Heart right ventricle (tissue), 16 donors: ENCODE measurements around the gene DDX20. TPM values are rescaled to one million over a fixed set of nuclear protein-coding genes. Genes with fewer than 3 reads are reported as not detected.

Experiments
- ATAC-seq, 8 donors: fragments of 200-7000 bp; cut with Tn5 transposase; one replicate each; pipeline ENCODE4 v1.9.1; 2020; ENCODE audit warnings: mild to moderate bottlenecking in 8 of 8, moderate library complexity in 8 of 8, moderate number of reproducible peaks in 1 of 8
- DNase-seq, 2 donors: peaks; one replicate each; pipeline ENCODE4 v3.0.0-alpha.2; 2020
- H3K27ac ChIP-seq, 10 donors: fragments of 200-600 bp; sonication (generic) in 2 of 10; one replicate each; pipeline versions ENCODE4 v1.5.0 to v1.8.0; 2020 to 2022; ENCODE audit warnings: mild to moderate bottlenecking in 3 of 10
- H3K27me3 ChIP-seq, 7 donors: fragments of 200-600 bp; one replicate each; pipeline ENCODE4 v1.8.0; 2021 to 2022; ENCODE audit warnings: mild to moderate bottlenecking in 2 of 7
- H3K36me3 ChIP-seq, 9 donors: fragments of 200-600 bp; sonication (generic) in 1 of 9; one replicate each; pipeline versions ENCODE4 v1.5.0 to v1.8.0; 2020 to 2022; ENCODE audit warnings: mild to moderate bottlenecking in 2 of 9
- H3K4me1 ChIP-seq, 9 donors: fragments of 200-600 bp; sonication (generic) in 1 of 9; one replicate each; pipeline versions ENCODE4 v1.5.0 to v1.8.0; 2020 to 2022; ENCODE audit warnings: mild to moderate bottlenecking in 4 of 9
- H3K4me3 ChIP-seq, 10 donors: fragments of 200-600 bp; sonication (generic) in 2 of 10; one replicate each; pipeline versions ENCODE4 v1.5.0 to v1.8.0; 2020 to 2022; ENCODE audit warnings: mild to moderate bottlenecking in 7 of 10, moderate library complexity in 2 of 10
- H3K9me3 ChIP-seq, 11 donors: fragments of 200-600 bp in 10 of 11; sonication (generic) in 2 of 11; one replicate each; pipeline versions ENCODE4 v1.5.0 to v1.8.0; 2013 to 2022; ENCODE audit warnings: mild to moderate bottlenecking in 2 of 11, control low read depth in 1 of 11, moderate library complexity in 1 of 11
- WGBS, 2 donors: extraction: QIAGEN DNeasy Blood & Tissue Kit; methylation state at CpG; one replicate each; pipeline ENCODE4 v1.1.7; 2013; ENCODE audit warnings: inconsistent platforms in 1 of 2; 5-methylcytosine and 5-hydroxymethylcytosine counted together
- intact Hi-C, 10 donors: fragments of 100-400 bp; cut with DNase I; formaldehyde crosslinking; loops; one replicate each; pipeline versions ENCODE4 v1.11.1 to v1.14.2; 2022
- polyA plus RNA-seq, 2 donors: library from polyadenylated mRNA; stranded (reverse); fragments of 200-250 nt; gene quantifications; one replicate each; pipeline ENCODE4 v1.2.3, GENCODE V29; 2013
- total RNA-seq, 10 donors: library from RNA; stranded (reverse); fragmentation: NEBNext Ultra II Directional in 3 of 10; extraction: Animal tissue kit (Norgen Biotek cat#: 25700) in 3 of 10; gene quantifications; one replicate each; pipeline versions ENCODE4 v1.2.1 to v1.2.4, GENCODE V29; 2021 to 2023
- TF ChIP-seq, protein P1 (sequence below), 9 donors: fragments of 200-600 bp; sonication (generic) in 2 of 9; IDR thresholded peaks; one replicate each; pipeline versions ENCODE4 v1.5.0 to v1.8.0; 2021 to 2022; ENCODE audit warnings: antibody characterized with exemption in 9 of 9, mild to moderate bottlenecking in 5 of 9, moderate library complexity in 1 of 9
- donor health status: Arrhythmogenic right ventricular cardiomyopathy.
- donor health status: ischemic (EF 13 %, LVEDD 7.1; RV severe dilation, severe dysfunction).
- donor health status: healthy with polysubstance abuse.
- donor health status: DM: no; HTN: yes; CAD: no.
- donor health status: DM: no; HTN: no; CAD: no.
- donor health status: ischemic (EF 25% LVEDD 6.9; RV normal size, moderate dysfunction).
- donor health status: ischemic (EF 25% LVEDD 5.7; RV mildly dilated, moderate dysfunction).
- donor health status: healthy.
- donor health status: DM: yes; HTN: yes; CAD: no.
- donor health status: Ischemic cardiomyopathy.
- donor health status: ischemic (EF 35%, LVEDD 5.7; RV mildly dilated, moderate dysfunction).
- donor health status: nonischemic (EF 11% LVEDD 7.7; RV severe dilation, severe dysfunction).
- donor health status: DM: yes; HTN: yes; CAD: no.
- donor health status: PGD.
- donor health status: ischemic (EF 29% LVEDD 5.4; RV normal size, mild dysfunction).
- donor health status: nonischemic (EF 23%, LVEDD 6.1; RV moderate dilation, normal function).

DDX20 gene
- total and polyA plus RNA-seq, 12 donors = 4.0 to 10.0 (median 6.4) TPM

- intact Hi-C loops = loop anchor here in 4 of 10 donors (5.0 kb wide), 3 partner anchors 37 to 228 kb away; no protein-coding TSS in a partner anchor
- H3K27ac ChIP-seq = no peak overlapping the region
- WGBS, 2 donors = 85% methylated on average over 1 of the region's 1 CpG
- peaks cover 0 to 10% (median 0%) of the 10 kb centered on the region in 9 donors for H3K4me1 ChIP-seq
- ATAC-seq = no peak
- H3K4me3 ChIP-seq = no peak overlapping the region
- no peak for DNase-seq
- no peaks in the 10 kb centered on the region for H3K27me3 ChIP-seq
- H3K9me3 ChIP-seq = no peaks in the 10 kb centered on the region
- TF ChIP-seq, protein P1, sequence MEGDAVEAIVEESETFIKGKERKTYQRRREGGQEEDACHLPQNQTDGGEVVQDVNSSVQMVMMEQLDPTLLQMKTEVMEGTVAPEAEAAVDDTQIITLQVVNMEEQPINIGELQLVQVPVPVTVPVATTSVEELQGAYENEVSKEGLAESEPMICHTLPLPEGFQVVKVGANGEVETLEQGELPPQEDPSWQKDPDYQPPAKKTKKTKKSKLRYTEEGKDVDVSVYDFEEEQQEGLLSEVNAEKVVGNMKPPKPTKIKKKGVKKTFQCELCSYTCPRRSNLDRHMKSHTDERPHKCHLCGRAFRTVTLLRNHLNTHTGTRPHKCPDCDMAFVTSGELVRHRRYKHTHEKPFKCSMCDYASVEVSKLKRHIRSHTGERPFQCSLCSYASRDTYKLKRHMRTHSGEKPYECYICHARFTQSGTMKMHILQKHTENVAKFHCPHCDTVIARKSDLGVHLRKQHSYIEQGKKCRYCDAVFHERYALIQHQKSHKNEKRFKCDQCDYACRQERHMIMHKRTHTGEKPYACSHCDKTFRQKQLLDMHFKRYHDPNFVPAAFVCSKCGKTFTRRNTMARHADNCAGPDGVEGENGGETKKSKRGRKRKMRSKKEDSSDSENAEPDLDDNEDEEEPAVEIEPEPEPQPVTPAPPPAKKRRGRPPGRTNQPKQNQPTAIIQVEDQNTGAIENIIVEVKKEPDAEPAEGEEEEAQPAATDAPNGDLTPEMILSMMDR (IDR thresholded peaks at IDR 0.05) = no peak
- H3K36me3 ChIP-seq = peaks cover 0 to 95% (median 18%) of the 10 kb centered on the region in 9 donors
Observed at GRCh38 chr1:111709986-111710385, 45.7 kb upstream of the DDX20 start.

DNA sequence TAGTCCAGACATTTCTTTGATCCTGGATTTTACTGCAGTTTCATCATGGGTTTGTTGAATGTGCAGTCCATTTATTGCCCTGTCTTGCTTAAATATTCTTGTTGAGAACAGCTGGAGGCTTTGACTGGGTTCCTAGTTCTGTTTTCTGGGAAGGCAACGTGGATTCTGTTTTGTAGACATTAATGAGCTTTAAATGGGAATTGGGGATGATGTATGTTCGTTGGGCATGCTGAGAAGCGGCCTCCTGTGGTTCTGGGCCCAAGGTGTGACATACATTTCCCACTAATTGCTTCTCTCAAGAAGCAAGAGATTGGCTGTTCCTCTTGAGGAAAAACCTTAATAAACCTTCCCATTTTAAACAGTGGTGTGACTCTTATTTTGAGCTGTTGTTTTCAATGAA, 39.4 kb upstream of the DDX20 start:
- intact Hi-C loops = loop anchor here in 3 of 10 donors (5.0 kb wide), 2 partner anchors 36 to 41 kb away; partner anchors contain the start of gene DDX20 (in 1 of the 3)
- Histone ChIP-seq H3K36me3 (peaks cover 0 to 49% (median 4%) of the 10 kb centered on the region in 9 donors), H3K4me1 (peaks cover 12 to 30% (median 25%) of the 10 kb centered on the region in 9 donors), H3K27ac (no peak overlapping the region), H3K9me3 (no peaks in the 10 kb centered on the region), H3K27me3 (no peaks in the 10 kb centered on the region), H3K4me3 (no peak overlapping the region)
- whole genome bisulfite sequencing, 2 donors = 76 to 77% methylated on average over 3 of the region's 3 CpGs
- TF ChIP-seq, protein P1 (IDR thresholded peaks at IDR 0.05) = no peak
- ATAC-seq (no peak), DNase-seq (no peak)

- intact Hi-C loops = loop anchor here in 3 of 10 donors (5.0 kb wide), 2 partner anchors 35 to 40 kb away; partner anchors contain the start of gene DDX20 (in 1 of the 3)
- 96 to 97% methylated on average over 2 of the region's 2 CpGs for WGBS, 2 donors
- Histone ChIP-seq H3K9me3 (no peaks in the 10 kb centered on the region), H3K4me1 (peaks cover 20 to 40% (median 34%) of the 10 kb centered on the region in 9 donors), H3K4me3 (no peak overlapping the region), H3K27me3 (no peaks in the 10 kb centered on the region), H3K36me3 (peaks cover 0 to 37% (median 4%) of the 10 kb centered on the region in 9 donors), H3K27ac (no peak overlapping the region)
- TF ChIP-seq, protein P1 (IDR thresholded peaks at IDR 0.05) = no peak
- no peak for DNase-seq
- no peak for ATAC-seq
Observed at GRCh38 chr1:111717450-111717849, 38.3 kb upstream of the DDX20 start.

DNA sequence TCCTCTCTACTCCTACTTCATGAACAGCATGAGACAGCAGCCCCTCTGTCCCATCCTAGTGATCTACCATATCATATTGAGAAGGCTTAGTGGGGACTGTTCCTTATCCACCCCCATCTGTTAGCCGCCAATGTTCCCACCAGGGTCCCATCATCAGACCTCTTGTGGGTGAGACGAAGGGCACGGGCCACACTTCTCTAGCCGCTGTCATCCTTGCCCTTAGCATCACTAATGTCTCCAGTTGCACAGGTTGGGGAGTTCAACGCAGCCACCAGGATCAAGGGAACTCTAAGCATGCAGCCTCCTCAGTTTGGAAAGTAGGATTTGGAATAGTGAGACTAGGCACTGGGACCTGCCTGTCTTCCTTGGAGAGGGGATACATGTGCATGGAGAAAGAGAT, 36.6 kb upstream of the DDX20 start:
- intact Hi-C loops = loop anchor here in 3 of 10 donors (5.0 kb wide), 2 partner anchors 33 to 38 kb away; partner anchors contain the start of gene DDX20 (in 1 of the 3)

More for the DNA sequence above, 36.6 kb upstream of the DDX20 start:
- 97% methylated on average over 5 of the region's 5 CpGs for WGBS, 2 donors
- ATAC-seq (no peak), DNase-seq (no peak)
- TF ChIP-seq, protein P1 (IDR thresholded peaks at IDR 0.05) = no peak
- Histone ChIP-seq H3K4me1 (peaks cover 24 to 56% (median 49%) of the 10 kb centered on the region in 9 donors), H3K27ac (peak overlapping the region in 9 of 10 donors; percentile 46 to 94 (median 84)), H3K9me3 (no peaks in the 10 kb centered on the region), H3K36me3 (peaks cover 0 to 20% (median 0%) of the 10 kb centered on the region in 9 donors), H3K27me3 (no peaks in the 10 kb centered on the region), H3K4me3 (no peak overlapping the region)
